ENCODE results near the gene ANKRD60. TPM values are rescaled to one million over a fixed set of nuclear protein-coding genes. Genes with fewer than 3 reads are reported as not detected.

Gene ANKRD60
- total RNA-seq, 1 experiment from 2014 or later, result not detected

GRCh38 chr20:58242824-58243223 lies 14.4 kb upstream of the ANKRD60 start:
- no peaks in the 10 kb centered on the region for H3K9me3 ChIP-seq (ENCODE audit: low read depth, low read length, poor library complexity, severe bottlenecking)
- H3K4me1 ChIP-seq (ENCODE audit: insufficient read depth, low read length, poor library complexity, severe bottlenecking), result no peaks in the 10 kb centered on the region
- POLR2A ChIA-PET (ENCODE audit: low non-redundant PET), result no interaction called here
- TF ChIP-seq CTCF (conservative IDR thresholded peaks at IDR 0.05; ENCODE audit: low read depth, low read length) (no peak), EZH2 (IDR thresholded peaks at IDR 0.05; ENCODE audit: borderline replicate concordance, low read depth, low read length, poor library complexity, severe bottlenecking) (no peak)
- no TSS peak for BruUV-seq (replicated peaks)
- no peak for DNase-seq (ENCODE audit: low spot score)
- H3K4me3 ChIP-seq (ENCODE audit: low read depth, low read length, poor library complexity, severe bottlenecking), result no peak overlapping the region
- no peaks in the 10 kb centered on the region for H3K27me3 ChIP-seq (replicated peaks; ENCODE audit: insufficient read depth, low read depth, low read length, poor library complexity)
- H3K36me3 ChIP-seq (ENCODE audit: insufficient read depth, low read length, poor library complexity, severe bottlenecking), result peaks cover 12% of the 10 kb centered on the region
- CTCF ChIA-PET, result no interaction called here
- intact Hi-C loops (cut with micrococcal nuclease; ENCODE audit: unreplicated experiment), result no loop called here
- no peak overlapping the region for H3K27ac ChIP-seq (ENCODE audit: low read depth, low read length, poor library complexity, severe bottlenecking)

- Histone ChIP-seq H3K36me3 (ENCODE audit: insufficient read depth, low read length, poor library complexity, severe bottlenecking) (peaks cover 12% of the 10 kb centered on the region), H3K4me3 (ENCODE audit: low read depth, low read length, poor library complexity, severe bottlenecking) (no peak overlapping the region), H3K4me1 (ENCODE audit: insufficient read depth, low read length, poor library complexity, severe bottlenecking) (no peaks in the 10 kb centered on the region), H3K9me3 (ENCODE audit: low read depth, low read length, poor library complexity, severe bottlenecking) (no peaks in the 10 kb centered on the region), H3K27ac (ENCODE audit: low read depth, low read length, poor library complexity, severe bottlenecking) (no peak overlapping the region), H3K27me3 (replicated peaks; ENCODE audit: insufficient read depth, low read depth, low read length, poor library complexity) (no peaks in the 10 kb centered on the region)
- CTCF ChIA-PET, result no interaction called here
- intact Hi-C loops (cut with micrococcal nuclease; ENCODE audit: unreplicated experiment), result no loop called here
- DNase-seq (ENCODE audit: low spot score), result no peak
- no TSS peak for BruUV-seq (replicated peaks)
- POLR2A ChIA-PET (ENCODE audit: low non-redundant PET), result no interaction called here
- TF ChIP-seq EZH2 (IDR thresholded peaks at IDR 0.05; ENCODE audit: borderline replicate concordance, low read depth, low read length, poor library complexity, severe bottlenecking), result no peak
- TF ChIP-seq CTCF (conservative IDR thresholded peaks at IDR 0.05; ENCODE audit: low read depth, low read length), result no peak
These were observed 13.5 kb upstream of the ANKRD60 start for GRCh38 chr20:58241766-58242465.

- ChIA-PET POLR2A (ENCODE audit: low non-redundant PET) (no interaction called here), CTCF (no interaction called here)
- TF ChIP-seq EZH2 (IDR thresholded peaks at IDR 0.05; ENCODE audit: borderline replicate concordance, low read depth, low read length, poor library complexity, severe bottlenecking) (no peak), CTCF (conservative IDR thresholded peaks at IDR 0.05; ENCODE audit: low read depth, low read length) (no peak)
- no peaks in the 10 kb centered on the region for H3K4me1 ChIP-seq (ENCODE audit: insufficient read depth, low read length, poor library complexity, severe bottlenecking)
- H3K27ac ChIP-seq (ENCODE audit: low read depth, low read length, poor library complexity, severe bottlenecking), result no peak overlapping the region
- DNase-seq (ENCODE audit: low spot score), result no peak
- BruUV-seq (replicated peaks), result no TSS peak
- intact Hi-C loops (cut with micrococcal nuclease; ENCODE audit: unreplicated experiment), result no loop called here
- H3K27me3 ChIP-seq (replicated peaks; ENCODE audit: insufficient read depth, low read depth, low read length, poor library complexity), result no peaks in the 10 kb centered on the region
- no peak overlapping the region for H3K4me3 ChIP-seq (ENCODE audit: low read depth, low read length, poor library complexity, severe bottlenecking)
- H3K9me3 ChIP-seq (ENCODE audit: low read depth, low read length, poor library complexity, severe bottlenecking), result no peaks in the 10 kb centered on the region
- peaks cover 12% of the 10 kb centered on the region for H3K36me3 ChIP-seq (ENCODE audit: insufficient read depth, low read length, poor library complexity, severe bottlenecking)
These were observed 12.0 kb upstream of the ANKRD60 start for GRCh38 chr20:58240471-58240870.

All from A673 (cell line).